Chondrocyte (in vitro differentiated cells): ENCODE measurements around the gene USE1. TPM values are rescaled to one million over a fixed set of nuclear protein-coding genes. Genes with fewer than 3 reads are reported as not detected.

Source experiments
- DNase-seq: peaks from one replicate; pipeline ENCODE4 v3.0.0; 2021; ENCODE audit warnings: mixed read lengths, low spot score
- H3K27ac Mint-ChIP-seq: one replicate; pipeline ENCODE4 v1.8.0; 2021; ENCODE audit warnings: mild to moderate bottlenecking, moderate library complexity, mixed read lengths; ENCODE audit not compliant: unreplicated experiment
- H3K27me3 Mint-ChIP-seq: 2 replicates; pipeline ENCODE4 v1.8.0; 2021; ENCODE audit warnings: low read depth, mixed read lengths
- H3K36me3 Mint-ChIP-seq: 2 replicates; pipeline ENCODE4 v1.8.0; 2021; ENCODE audit warnings: low read depth, mixed read lengths
- H3K4me1 Mint-ChIP-seq: 2 replicates; pipeline ENCODE4 v1.8.0; 2021; ENCODE audit warnings: low read depth, mild to moderate bottlenecking, mixed read lengths
- H3K4me3 Mint-ChIP-seq: one replicate; pipeline ENCODE4 v1.8.0; 2021; ENCODE audit warnings: mild to moderate bottlenecking, moderate library complexity, mixed read lengths; ENCODE audit not compliant: unreplicated experiment
- H3K9me3 Mint-ChIP-seq: 2 replicates; pipeline ENCODE4 v1.8.0; 2021; ENCODE audit warnings: low read depth, mixed read lengths
- CTCF ChIP-seq: fragments of 200-600 bp; sonication (generic); IDR thresholded peaks from 2 replicates; pipeline ENCODE4 v1.5.0; 2021; ENCODE audit warnings: antibody characterized with exemption, mild to moderate bottlenecking, moderate library complexity
- total RNA-seq: library from RNA; stranded (reverse); gene quantifications from 3 replicates; pipeline ENCODE4 v1.2.1, GENCODE V29; 2021

The USE1 gene
- total RNA-seq, 1 donor from 2014 or later: 29.9 TPM

- Mint-ChIP-seq H3K4me1 (peaks cover 23% of the 10 kb centered on the region), H3K27ac (no peak overlapping the region), H3K27me3 (no peaks in the 10 kb centered on the region), H3K36me3 (peaks cover 4% of the 10 kb centered on the region), H3K9me3 (no peaks in the 10 kb centered on the region), H3K4me3 (no peak overlapping the region)
- no peak for TF ChIP-seq CTCF
- DNase-seq: no peak
Observed at GRCh38 chr19:17237747-17238706, 22.9 kb downstream of the USE1 start.

GRCh38 chr19:17240062-17240752, 25.1 kb downstream of the USE1 start:
- Mint-ChIP-seq H3K27me3 (no peaks in the 10 kb centered on the region), H3K36me3 (peaks cover 4% of the 10 kb centered on the region), H3K4me1 (peaks cover 28% of the 10 kb centered on the region), H3K4me3 (no peak overlapping the region), H3K9me3 (no peaks in the 10 kb centered on the region), H3K27ac (no peak overlapping the region)
- no peak for TF ChIP-seq CTCF
- DNase-seq: no peak

GRCh38 chr19:17240826-17241399, 25.8 kb downstream of the USE1 start:
- no peak for DNase-seq
- Mint-ChIP-seq H3K9me3 (no peaks in the 10 kb centered on the region), H3K4me3 (no peak overlapping the region), H3K36me3 (peaks cover 4% of the 10 kb centered on the region), H3K4me1 (peaks cover 28% of the 10 kb centered on the region), H3K27me3 (no peaks in the 10 kb centered on the region), H3K27ac (no peak overlapping the region)
- TF ChIP-seq CTCF: no peak

GRCh38 chr19:17242431-17243208, 27.5 kb downstream of the USE1 start:
- no peaks in the 10 kb centered on the region for H3K9me3 Mint-ChIP-seq
- TF ChIP-seq CTCF: no peak
- peaks cover 4% of the 10 kb centered on the region for H3K36me3 Mint-ChIP-seq
- peak overlapping the region; percentile 9 for H3K4me3 Mint-ChIP-seq
- H3K27ac Mint-ChIP-seq: peak overlapping the region; percentile 61
- H3K27me3 Mint-ChIP-seq: no peaks in the 10 kb centered on the region
- H3K4me1 Mint-ChIP-seq: peaks cover 43% of the 10 kb centered on the region
- DNase-seq: no peak
